Nephron (organoid): ENCODE measurements around the gene ACP7.

ENCODE experiments used
- H3K27ac Mint-ChIP-seq, 3 experiments: 2 replicates each; pipeline ENCODE4 v1.8.0; 2020; ENCODE audit warnings: mixed read lengths in 3 of 3, mild to moderate bottlenecking in 2 of 3, moderate library complexity in 1 of 3
- H3K27me3 Mint-ChIP-seq: 2 replicates; pipeline ENCODE4 v1.8.0; 2021; ENCODE audit warnings: low read depth, mild to moderate bottlenecking, moderate library complexity, mixed read lengths
- H3K36me3 Mint-ChIP-seq: 2 replicates; pipeline ENCODE4 v1.8.0; 2020; ENCODE audit warnings: low read depth, mixed read lengths
- H3K4me1 Mint-ChIP-seq: 2 replicates; pipeline ENCODE4 v1.8.0; 2020; ENCODE audit warnings: mixed read lengths
- H3K4me3 Mint-ChIP-seq, 3 experiments: 2 replicates each; pipeline ENCODE4 v1.8.0; 2020; ENCODE audit warnings: mild to moderate bottlenecking in 3 of 3, mixed read lengths in 3 of 3, moderate library complexity in 2 of 3
- H3K9me3 Mint-ChIP-seq: 2 replicates; pipeline ENCODE4 v1.8.0; 2020; ENCODE audit warnings: mixed read lengths
- CTCF ChIP-seq, 3 experiments: fragments of 200-600 bp; sonication (generic); IDR thresholded peaks; one replicate each; pipeline ENCODE4 v1.5.0; 2021; ENCODE audit warnings: antibody characterized with exemption in 3 of 3; ENCODE audit not compliant: unreplicated experiment in 3 of 3

ACP7 gene

GRCh38 chr19:39148939-39149529 is 64.9 kb downstream of the ACP7 start:
- no peak overlapping the region for H3K27ac Mint-ChIP-seq
- H3K4me3 Mint-ChIP-seq = no peak overlapping the region
- peaks cover 28% of the 10 kb centered on the region for H3K4me1 Mint-ChIP-seq
- no peak for TF ChIP-seq CTCF (IDR thresholded peaks at IDR 0.05; ENCODE audit: unreplicated experiment in 3 of 3)
- no peaks in the 10 kb centered on the region for H3K27me3 Mint-ChIP-seq
- no peaks in the 10 kb centered on the region for H3K9me3 Mint-ChIP-seq
- peaks cover 26% of the 10 kb centered on the region for H3K36me3 Mint-ChIP-seq

- Mint-ChIP-seq H3K27me3 (no peaks in the 10 kb centered on the region), H3K27ac (no peak overlapping the region), H3K36me3 (peaks cover 27% of the 10 kb centered on the region), H3K4me3 (no peak overlapping the region), H3K4me1 (peaks cover 21% of the 10 kb centered on the region), H3K9me3 (no peaks in the 10 kb centered on the region)
- no peak for TF ChIP-seq CTCF (IDR thresholded peaks at IDR 0.05; ENCODE audit: unreplicated experiment in 3 of 3)
Observed at GRCh38 chr19:39150235-39150634, 66.1 kb downstream of the ACP7 start.

GRCh38 chr19:39150807-39151600 is 66.8 kb downstream of the ACP7 start:
- no peaks in the 10 kb centered on the region for H3K27me3 Mint-ChIP-seq
- H3K4me1 Mint-ChIP-seq = peaks cover 17% of the 10 kb centered on the region
- no peak overlapping the region for H3K4me3 Mint-ChIP-seq
- peak overlapping the region in 1 of 3 experiments; percentile 10 for H3K27ac Mint-ChIP-seq
- no peaks in the 10 kb centered on the region for H3K9me3 Mint-ChIP-seq
- no peak for TF ChIP-seq CTCF (IDR thresholded peaks at IDR 0.05; ENCODE audit: unreplicated experiment in 3 of 3)
- peaks cover 25% of the 10 kb centered on the region for H3K36me3 Mint-ChIP-seq

- no peak overlapping the region for H3K27ac Mint-ChIP-seq
- no peaks in the 10 kb centered on the region for H3K27me3 Mint-ChIP-seq
- H3K9me3 Mint-ChIP-seq = no peaks in the 10 kb centered on the region
- peaks cover 18% of the 10 kb centered on the region for H3K4me1 Mint-ChIP-seq
- TF ChIP-seq CTCF (IDR thresholded peaks at IDR 0.05; ENCODE audit: unreplicated experiment in 3 of 3) = no peak
- peaks cover 23% of the 10 kb centered on the region for H3K36me3 Mint-ChIP-seq
- H3K4me3 Mint-ChIP-seq = no peak overlapping the region
Observed at GRCh38 chr19:39152066-39152465, 67.9 kb downstream of the ACP7 start.

- no peaks in the 10 kb centered on the region for H3K27me3 Mint-ChIP-seq
- H3K9me3 Mint-ChIP-seq = no peaks in the 10 kb centered on the region
- H3K4me1 Mint-ChIP-seq = peaks cover 31% of the 10 kb centered on the region
- no peak for TF ChIP-seq CTCF (IDR thresholded peaks at IDR 0.05; ENCODE audit: unreplicated experiment in 3 of 3)
- peak overlapping the region in 1 of 3 experiments; percentile 21 for H3K4me3 Mint-ChIP-seq
- peak overlapping the region; percentile 66 to 89 (median 72) for H3K27ac Mint-ChIP-seq
- peaks cover 10% of the 10 kb centered on the region for H3K36me3 Mint-ChIP-seq
Observed at GRCh38 chr19:39154100-39154628, 70.0 kb downstream of the ACP7 start.
